Lung (tissue), 12 donors: Measurements from ENCODE around the gene PHF21B. TPM values are rescaled to one million over a fixed set of nuclear protein-coding genes. Genes with fewer than 3 reads are reported as not detected.

Source experiments
- ATAC-seq: fragments of 200-7000 bp; cut with Tn5 transposase; one replicate; pipeline ENCODE4 v1.9.1; 2020; ENCODE audit warnings: moderate number of reproducible peaks; ENCODE audit not compliant: insufficient read depth, low FRiP score
- DNase-seq, 3 donors: peaks; one replicate each; pipeline ENCODE4 v3.0.0-alpha.2; 2013 to 2017
- H3K27ac ChIP-seq, 2 donors: one replicate each; pipeline ENCODE4 v1.5.1; 2013; ENCODE audit warnings: mild to moderate bottlenecking in 2 of 2, moderate library complexity in 2 of 2, control low read depth in 1 of 2, inconsistent platforms in 1 of 2, low read depth in 1 of 2, low read length in 1 of 2
- H3K27me3 ChIP-seq, 3 donors: one replicate each; pipeline ENCODE4 v1.5.1; 2013; ENCODE audit warnings: low read length in 2 of 3; ENCODE audit not compliant: control insufficient read depth in 3 of 3, insufficient read depth in 3 of 3
- H3K36me3 ChIP-seq, 4 donors: one replicate each; pipeline ENCODE4 v1.5.1; 2013; ENCODE audit warnings: low read length in 4 of 4, mild to moderate bottlenecking in 1 of 4, moderate library complexity in 1 of 4; ENCODE audit not compliant: control insufficient read depth in 4 of 4, insufficient read depth in 4 of 4
- H3K4me1 ChIP-seq, 5 donors: one replicate each; pipeline ENCODE4 v1.5.1; 2013; ENCODE audit warnings: low read length in 5 of 5, mild to moderate bottlenecking in 2 of 5, moderate library complexity in 1 of 5; ENCODE audit not compliant: control insufficient read depth in 5 of 5, insufficient read depth in 5 of 5
- H3K4me3 ChIP-seq: one replicate; pipeline ENCODE4 v1.5.1; 2013; ENCODE audit warnings: mild to moderate bottlenecking, control low read depth, moderate library complexity
- H3K9ac ChIP-seq, 2 donors: one replicate each; pipeline ENCODE4 v1.5.1; 2013; ENCODE audit warnings: low read length in 2 of 2, control low read depth in 1 of 2; ENCODE audit not compliant: insufficient read depth in 1 of 2
- H3K9me3 ChIP-seq, 4 donors: one replicate each; pipeline ENCODE4 v1.5.1; 2013; ENCODE audit warnings: low read length in 3 of 4, mild to moderate bottlenecking in 1 of 4, moderate library complexity in 1 of 4; ENCODE audit not compliant: control insufficient read depth in 4 of 4, insufficient read depth in 3 of 4
- WGBS, 2 donors: extraction: QIAGEN DNeasy Blood & Tissue Kit; methylation state at CpG; one replicate each; pipeline ENCODE4 v1.1.7; 2013; 5-methylcytosine and 5-hydroxymethylcytosine counted together
- polyA plus RNA-seq, 2 donors: library from polyadenylated mRNA; stranded (reverse); fragments of 200-250 nt; gene quantifications; one replicate each; pipeline ENCODE4 v1.2.1, GENCODE V29; 2013
- total RNA-seq, 2 donors: library from RNA; depleted of rRNA in 1 of 2; stranded (reverse); fragments of >200 nt in 1 of 2; gene quantifications; one replicate each; pipeline ENCODE4 v1.2.1, GENCODE V29; 2014 to 2021
- TF ChIP-seq, protein P1 (sequence below): IDR thresholded peaks from 2 replicates; pipeline ENCODE4 v1.5.1; 2012; ENCODE audit warnings: mild to moderate bottlenecking; ENCODE audit errors: control extremely low read depth, extremely low read depth
- donor health status: control.
- donor health status: control.
- donor health status: Bipolar disorder and iron deficiency.
- donor health status: healthy.
- donor health status: DM: yes; HTN: yes; CAD: no.

PHF21B gene
- total and polyA plus RNA-seq, 4 donors, result 0.03 to 0.43 (median 0.26) TPM

GRCh38 chr22:45042263-45042662 lies 32.5 kb upstream of the PHF21B start:
- H3K27me3 ChIP-seq, result peaks cover 0 to 4% (median 0%) of the 10 kb centered on the region in 3 donors
- DNase-seq (no peak), ATAC-seq (no peak)
- H3K9me3 ChIP-seq, result peaks cover 0 to 5% (median 2%) of the 10 kb centered on the region in 4 donors
- no peak overlapping the region for H3K9ac ChIP-seq
- TF ChIP-seq, protein P1, sequence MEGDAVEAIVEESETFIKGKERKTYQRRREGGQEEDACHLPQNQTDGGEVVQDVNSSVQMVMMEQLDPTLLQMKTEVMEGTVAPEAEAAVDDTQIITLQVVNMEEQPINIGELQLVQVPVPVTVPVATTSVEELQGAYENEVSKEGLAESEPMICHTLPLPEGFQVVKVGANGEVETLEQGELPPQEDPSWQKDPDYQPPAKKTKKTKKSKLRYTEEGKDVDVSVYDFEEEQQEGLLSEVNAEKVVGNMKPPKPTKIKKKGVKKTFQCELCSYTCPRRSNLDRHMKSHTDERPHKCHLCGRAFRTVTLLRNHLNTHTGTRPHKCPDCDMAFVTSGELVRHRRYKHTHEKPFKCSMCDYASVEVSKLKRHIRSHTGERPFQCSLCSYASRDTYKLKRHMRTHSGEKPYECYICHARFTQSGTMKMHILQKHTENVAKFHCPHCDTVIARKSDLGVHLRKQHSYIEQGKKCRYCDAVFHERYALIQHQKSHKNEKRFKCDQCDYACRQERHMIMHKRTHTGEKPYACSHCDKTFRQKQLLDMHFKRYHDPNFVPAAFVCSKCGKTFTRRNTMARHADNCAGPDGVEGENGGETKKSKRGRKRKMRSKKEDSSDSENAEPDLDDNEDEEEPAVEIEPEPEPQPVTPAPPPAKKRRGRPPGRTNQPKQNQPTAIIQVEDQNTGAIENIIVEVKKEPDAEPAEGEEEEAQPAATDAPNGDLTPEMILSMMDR, result no peak
- no peak overlapping the region for H3K4me3 ChIP-seq
- H3K36me3 ChIP-seq, result no peaks in the 10 kb centered on the region
- no peak overlapping the region for H3K27ac ChIP-seq
- no peaks in the 10 kb centered on the region for H3K4me1 ChIP-seq
- WGBS, 2 donors, result 77 to 81% methylated on average over 8 of the region's 8 CpGs

DNA sequence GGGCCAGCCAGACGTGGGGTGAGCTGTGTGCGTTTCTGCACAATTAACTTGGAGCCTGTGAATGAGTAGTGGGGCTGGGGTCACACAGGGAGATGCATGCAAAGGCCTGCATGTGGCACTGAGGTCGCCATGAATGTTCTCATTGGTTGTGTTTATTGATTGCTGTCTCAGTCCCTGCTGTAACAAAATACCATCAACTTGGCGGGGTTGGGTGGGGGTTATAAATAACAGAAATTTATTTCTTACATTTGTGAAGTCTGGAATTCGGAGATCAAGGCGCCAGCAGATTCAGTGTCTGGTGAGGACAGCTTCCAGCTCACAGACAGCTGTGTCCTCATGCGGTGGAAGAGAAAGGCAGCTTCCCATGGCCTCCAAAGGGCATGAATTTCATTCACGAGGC lies 29.3 kb upstream of the PHF21B start:
- Histone ChIP-seq H3K9me3 (peaks cover 0 to 5% (median 1%) of the 10 kb centered on the region in 4 donors), H3K9ac (no peak overlapping the region), H3K27me3 (peaks cover 0 to 8% (median 0%) of the 10 kb centered on the region in 3 donors), H3K36me3 (no peaks in the 10 kb centered on the region), H3K4me1 (peaks cover 0 to 6% (median 0%) of the 10 kb centered on the region in 5 donors), H3K4me3 (no peak overlapping the region), H3K27ac (no peak overlapping the region)
- DNase-seq (peak in 1 of 3 donors; percentile 6), ATAC-seq (no peak)
- TF ChIP-seq, protein P1, result no peak
- 60 to 83% methylated on average over 8 of the region's 8 CpGs for WGBS, 2 donors

- H3K4me1 ChIP-seq, result peaks cover 0 to 6% (median 0%) of the 10 kb centered on the region in 5 donors
- no peaks in the 10 kb centered on the region for H3K36me3 ChIP-seq
- no peak overlapping the region for H3K27ac ChIP-seq
- ATAC-seq (no peak), DNase-seq (peak; percentile 81 to 87 (median 82))
- H3K27me3 ChIP-seq, result peaks cover 0 to 9% (median 5%) of the 10 kb centered on the region in 3 donors
- H3K9ac ChIP-seq, result no peak overlapping the region
- peaks cover 0 to 5% (median 0%) of the 10 kb centered on the region in 4 donors for H3K9me3 ChIP-seq
- H3K4me3 ChIP-seq, result no peak overlapping the region
- TF ChIP-seq, protein P1, result no peak
- WGBS, 2 donors, result 54 to 71% methylated on average over 15 of the region's 15 CpGs
Measured at GRCh38 chr22:45036154-45036553, 26.3 kb upstream of the PHF21B start.

DNA sequence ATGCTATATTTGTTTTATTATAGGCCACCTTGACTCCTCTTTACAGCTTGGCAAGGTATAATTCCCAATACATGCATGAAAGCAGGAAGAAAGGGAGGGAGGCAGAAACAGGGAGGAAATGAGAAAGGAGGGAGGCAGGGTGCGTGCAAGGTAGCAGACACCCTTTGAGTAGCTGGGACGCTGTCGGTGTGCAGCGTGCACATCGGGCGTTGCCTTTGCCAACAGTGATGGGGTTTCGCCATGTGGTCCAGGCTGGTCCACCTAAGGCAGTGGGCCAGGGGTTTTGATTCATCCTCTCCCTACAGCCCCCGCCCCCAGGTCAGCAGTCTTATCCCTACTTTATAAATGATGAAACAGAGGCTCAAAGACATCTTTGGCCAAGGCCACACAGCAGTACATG lies 25.0 kb upstream of the PHF21B start:
- Histone ChIP-seq H3K9ac (no peak overlapping the region), H3K27me3 (peaks cover 0 to 9% (median 5%) of the 10 kb centered on the region in 3 donors), H3K27ac (no peak overlapping the region), H3K36me3 (no peaks in the 10 kb centered on the region), H3K4me3 (no peak overlapping the region), H3K9me3 (peaks cover 0 to 5% (median 0%) of the 10 kb centered on the region in 4 donors), H3K4me1 (peaks cover 0 to 6% (median 0%) of the 10 kb centered on the region in 5 donors)
- WGBS, 2 donors, result 92 to 99% methylated on average over 8 of the region's 8 CpGs
- TF ChIP-seq, protein P1, result no peak
- ATAC-seq (no peak), DNase-seq (no peak)
